Activated CD8-positive, alpha-beta T cell treated with anti-CD3 and anti-CD28 coated beads, Interleukin-2, amount 10 ng/mL, durations not matched to agents 7 days and 5 days (primary cell): ENCODE results near the gene MYBPH. TPM values are rescaled to one million over a fixed set of nuclear protein-coding genes. Genes with fewer than 3 reads are reported as not detected.
A peak's percentile ranks its signal among the peaks of the same experiment; 100 is the strongest.

ENCODE experiments used
- ATAC-seq: fragments of 150-1000 bp; cut with Tn5 transposase; one replicate; pipeline ENCODE4 v1.10.0; 2021; ENCODE audit warnings: moderate library complexity
- CTCF ChIA-PET: fragments of 350-600 bp; sonication (Branson Sonifier 250); formaldehyde crosslinking; loops from one replicate; lab custom pipeline; 2021; ENCODE audit warnings: antibody characterized with exemption; lab: Charles Lee
- POLR2A ChIA-PET: fragments of 350-600 bp; sonication (Branson Sonifier 250); formaldehyde crosslinking; loops from one replicate; lab custom pipeline; 2021; ENCODE audit warnings: antibody characterized with exemption; lab: Charles Lee
- DNase-seq: peaks from one replicate; pipeline ENCODE4 v3.0.0-alpha.2; 2020
- H3K27ac Mint-ChIP-seq: one replicate; pipeline ENCODE4 v1.8.0; 2021; ENCODE audit warnings: mild to moderate bottlenecking, mixed read lengths
- H3K27me3 Mint-ChIP-seq: one replicate; pipeline ENCODE4 v1.8.0; 2021; ENCODE audit warnings: low read depth, mixed read lengths
- H3K36me3 Mint-ChIP-seq: one replicate; pipeline ENCODE4 v1.8.0; 2021; ENCODE audit warnings: low read depth, mixed read lengths
- H3K4me1 Mint-ChIP-seq: one replicate; pipeline ENCODE4 v1.8.0; 2021; ENCODE audit warnings: low read depth, mixed read lengths
- H3K4me3 Mint-ChIP-seq: one replicate; pipeline ENCODE4 v1.8.0; 2021; ENCODE audit warnings: mild to moderate bottlenecking, mixed read lengths
- H3K9me3 Mint-ChIP-seq: one replicate; pipeline ENCODE4 v1.8.0; 2022; ENCODE audit warnings: mixed read lengths; ENCODE audit not compliant: insufficient read depth
- total RNA-seq, 2 experiments: library from RNA; stranded (reverse); gene quantifications; one replicate each; pipeline ENCODE4 v1.2.3, GENCODE V29; 2021

Gene MYBPH
- total RNA-seq, 2 experiments from 2014 or later, result not detected

GRCh38 chr1:203128716-203129500, 46.7 kb downstream of the MYBPH start:
- Mint-ChIP-seq H3K27me3 (peaks cover 53% of the 10 kb centered on the region), H3K27ac (no peak overlapping the region), H3K9me3 (no peaks in the 10 kb centered on the region), H3K4me1 (peaks cover 10% of the 10 kb centered on the region), H3K4me3 (no peak overlapping the region), H3K36me3 (no peaks in the 10 kb centered on the region)
- ATAC-seq (no peak), DNase-seq (no peak)
- POLR2A ChIA-PET, result interaction anchor here (1.0 kb wide), 1 partner anchor 11 kb away, joined by 3 read pairs; no protein-coding TSS in a partner anchor
- CTCF ChIA-PET, result interaction anchor here (1.0 to 1.4 kb wide), 5 partner anchors 11 to 138 kb away, joined by 3 to 6 read pairs (median 3); no protein-coding TSS in a partner anchor

GRCh38 chr1:203128431-203128715, 47.3 kb downstream of the MYBPH start:
- POLR2A ChIA-PET, result interaction anchor here (1.0 kb wide), 1 partner anchor 10 kb away, joined by 3 read pairs; no protein-coding TSS in a partner anchor
- H3K36me3 Mint-ChIP-seq, result no peaks in the 10 kb centered on the region
- no peak for DNase-seq
- peaks cover 10% of the 10 kb centered on the region for H3K4me1 Mint-ChIP-seq
- ATAC-seq, result no peak
- peaks cover 55% of the 10 kb centered on the region for H3K27me3 Mint-ChIP-seq
- CTCF ChIA-PET, result interaction anchor here (1.1 to 1.3 kb wide), 2 partner anchors 44 to 74 kb away, joined by 3 read pairs; no protein-coding TSS in a partner anchor
- no peaks in the 10 kb centered on the region for H3K9me3 Mint-ChIP-seq
- H3K27ac Mint-ChIP-seq, result no peak overlapping the region
- H3K4me3 Mint-ChIP-seq, result no peak overlapping the region

GRCh38 chr1:203127666-203128430, 47.8 kb downstream of the MYBPH start, which contains the start of gene ADORA1:
Gene ADORA1 (plus strand): TSS chr1:203127726. CDS start chr1:203128842, 1,116 bp downstream.
- CTCF ChIA-PET, result interaction anchor here (0.7 to 1.3 kb wide), 2 partner anchors 11 to 44 kb away, joined by 3 read pairs; no protein-coding TSS in a partner anchor
- H3K36me3 Mint-ChIP-seq, result no peaks in the 10 kb centered on the region
- POLR2A ChIA-PET, result interaction anchor here (1.0 kb wide), 1 partner anchor 10 kb away, joined by 3 read pairs; no protein-coding TSS in a partner anchor
- no peak for DNase-seq
- H3K27me3 Mint-ChIP-seq, result peaks cover 56% of the 10 kb centered on the region
- no peaks in the 10 kb centered on the region for H3K9me3 Mint-ChIP-seq
- H3K27ac Mint-ChIP-seq, result no peak within 1 kb of the TSS
- peak; percentile 58 for ATAC-seq
- no peak within 1 kb of the TSS for H3K4me3 Mint-ChIP-seq
- H3K4me1 Mint-ChIP-seq, result peaks cover 10% of the 10 kb centered on the region

- Mint-ChIP-seq H3K27ac (no peak overlapping the region), H3K27me3 (peaks cover 56% of the 10 kb centered on the region), H3K4me1 (peaks cover 14% of the 10 kb centered on the region), H3K36me3 (no peaks in the 10 kb centered on the region), H3K4me3 (no peak overlapping the region), H3K9me3 (no peaks in the 10 kb centered on the region)
- CTCF ChIA-PET, result interaction anchor here (0.7 to 1.3 kb wide), 2 partner anchors 12 to 45 kb away, joined by 3 read pairs; no protein-coding TSS in a partner anchor
- DNase-seq (no peak), ATAC-seq (no peak)
- POLR2A ChIA-PET, result no interaction called here
Measured at GRCh38 chr1:203126866-203127665, 48.6 kb downstream of the MYBPH start.

- Mint-ChIP-seq H3K4me1 (peaks cover 22% of the 10 kb centered on the region), H3K9me3 (no peaks in the 10 kb centered on the region), H3K27ac (no peak overlapping the region), H3K4me3 (no peak overlapping the region), H3K36me3 (no peaks in the 10 kb centered on the region), H3K27me3 (peaks cover 61% of the 10 kb centered on the region)
- no peak for DNase-seq
- ATAC-seq, result no peak
- POLR2A ChIA-PET, result no interaction called here
- CTCF ChIA-PET, result no interaction called here
Measured at GRCh38 chr1:203126151-203126865, 49.3 kb downstream of the MYBPH start.

GRCh38 chr1:203124546-203125317, 50.9 kb downstream of the MYBPH start:
- H3K36me3 Mint-ChIP-seq, result no peaks in the 10 kb centered on the region
- no peak overlapping the region for H3K4me3 Mint-ChIP-seq
- ATAC-seq (no peak), DNase-seq (no peak)
- H3K27me3 Mint-ChIP-seq, result peaks cover 72% of the 10 kb centered on the region
- no peak overlapping the region for H3K27ac Mint-ChIP-seq
- POLR2A ChIA-PET, result no interaction called here
- peaks cover 26% of the 10 kb centered on the region for H3K4me1 Mint-ChIP-seq
- H3K9me3 Mint-ChIP-seq, result no peaks in the 10 kb centered on the region
- CTCF ChIA-PET, result interaction anchor here (1.3 kb wide), 1 partner anchor 12 kb away, joined by 3 read pairs; no protein-coding TSS in a partner anchor

GRCh38 chr1:203124011-203124410, 51.6 kb downstream of the MYBPH start:
- ChIA-PET POLR2A (no interaction called here), CTCF (no interaction called here)
- no peak overlapping the region for H3K4me3 Mint-ChIP-seq
- peaks cover 26% of the 10 kb centered on the region for H3K4me1 Mint-ChIP-seq
- H3K27ac Mint-ChIP-seq, result no peak overlapping the region
- H3K9me3 Mint-ChIP-seq, result no peaks in the 10 kb centered on the region
- DNase-seq, result no peak
- H3K36me3 Mint-ChIP-seq, result no peaks in the 10 kb centered on the region
- peaks cover 66% of the 10 kb centered on the region for H3K27me3 Mint-ChIP-seq
- no peak for ATAC-seq

- POLR2A ChIA-PET, result no interaction called here
- H3K36me3 Mint-ChIP-seq, result no peaks in the 10 kb centered on the region
Measured at GRCh38 chr1:203122159-203122558, 53.5 kb downstream of the MYBPH start.

GRCh38 chr1:203121186-203122015, 54.2 kb downstream of the MYBPH start:
- ATAC-seq (peak; percentile 23), DNase-seq (no peak)
- no peaks in the 10 kb centered on the region for H3K9me3 Mint-ChIP-seq
- peaks cover 57% of the 10 kb centered on the region for H3K27me3 Mint-ChIP-seq
- H3K4me3 Mint-ChIP-seq, result no peak overlapping the region
- POLR2A ChIA-PET, result interaction anchor here (0.7 to 1.1 kb wide), 2 partner anchors 9 to 730 kb away, joined by 3 to 4 read pairs; no protein-coding TSS in a partner anchor
- no peaks in the 10 kb centered on the region for H3K36me3 Mint-ChIP-seq
- no peak overlapping the region for H3K27ac Mint-ChIP-seq
- CTCF ChIA-PET, result interaction anchor here (0.8 to 1.2 kb wide), 3 partner anchors 51 to 147 kb away, joined by 3 to 6 read pairs (median 4); no protein-coding TSS in a partner anchor
- H3K4me1 Mint-ChIP-seq, result peaks cover 16% of the 10 kb centered on the region

More at GRCh38 chr1:203122159-203122558, 53.5 kb downstream of the MYBPH start:
- Mint-ChIP-seq H3K4me1 (peaks cover 20% of the 10 kb centered on the region), H3K27me3 (peaks cover 64% of the 10 kb centered on the region), H3K4me3 (no peak overlapping the region), H3K9me3 (no peaks in the 10 kb centered on the region), H3K27ac (no peak overlapping the region)
- DNase-seq (no peak), ATAC-seq (no peak)
- CTCF ChIA-PET, result no interaction called here
